Dedifferentiated amniotic fluid mesenchymal stem cell (primary cell): ENCODE results near the gene ZBED5.
"Not testable (repeated sequence)": the region's sequence is repeated elsewhere in the genome, so short reads cannot be mapped to it uniquely, and the experiment has no call there.

Source experiments
- DNase-seq: peaks from one replicate; pipeline ENCODE4 v3.0.0-alpha.2; 2016; ENCODE audit errors: extremely low spot score

ZBED5 gene

DNA sequence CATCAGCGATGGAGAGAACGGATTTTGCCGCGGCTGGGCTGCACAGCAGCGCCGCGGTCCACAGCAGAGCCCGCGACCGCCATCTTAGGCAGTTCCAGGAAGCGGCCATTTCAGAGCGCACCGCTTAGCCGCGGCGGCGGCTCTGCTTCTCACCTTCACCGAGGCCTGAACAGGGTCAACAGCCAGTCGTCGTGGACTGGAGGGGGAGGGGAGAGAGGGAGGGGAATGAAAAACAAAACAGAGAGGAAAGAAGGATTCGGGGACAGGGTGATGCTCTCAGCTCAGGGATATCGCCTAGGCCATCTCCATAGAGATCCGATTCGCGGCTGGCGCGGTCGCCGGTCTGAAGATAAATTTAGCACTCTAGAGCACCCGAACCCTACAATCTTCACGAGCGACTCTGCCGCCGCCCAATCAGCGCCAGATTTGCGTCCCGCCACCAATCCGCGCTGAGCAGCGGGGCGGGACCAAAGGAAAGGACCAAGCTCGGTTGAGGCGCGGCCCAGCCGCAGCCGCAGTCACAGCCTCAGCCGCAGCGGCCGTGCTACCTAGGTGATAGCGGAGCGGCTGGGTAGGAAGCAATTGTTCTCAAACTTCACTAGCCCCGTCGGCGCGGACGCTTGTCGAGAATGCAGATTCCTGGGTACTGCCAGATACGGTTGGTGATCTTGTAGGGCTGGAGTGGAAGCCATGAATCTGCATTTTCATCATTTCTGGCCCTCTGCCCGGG, at the start of gene ZBED5:
TSS of gene ZBED5 (minus strand) at position 345 of the 730 bp plus-strand sequence. CDS start 3,108 bp downstream, outside the sequence.
- DNase-seq: peak; percentile 96

DNA sequence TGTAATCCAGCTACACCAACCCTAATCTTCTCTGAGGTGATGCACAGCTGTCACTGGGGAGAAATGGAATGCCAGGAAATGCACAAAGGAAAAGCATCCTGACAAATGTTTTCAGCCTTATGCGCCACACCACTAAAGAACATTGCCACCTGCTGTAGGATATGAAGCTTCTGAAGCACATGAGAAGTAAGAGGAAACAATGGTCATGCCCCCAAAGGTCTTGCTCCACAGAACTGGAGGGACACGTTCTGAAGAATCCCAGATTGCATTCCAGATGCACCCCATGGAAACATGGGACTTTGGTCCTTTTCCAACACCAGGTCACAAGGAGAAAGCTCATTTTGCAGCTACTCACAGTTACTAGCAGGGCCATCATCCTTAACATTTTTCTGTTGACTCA, 48.7 kb upstream of the ZBED5 start:
- DNase-seq: no peak

DNA sequence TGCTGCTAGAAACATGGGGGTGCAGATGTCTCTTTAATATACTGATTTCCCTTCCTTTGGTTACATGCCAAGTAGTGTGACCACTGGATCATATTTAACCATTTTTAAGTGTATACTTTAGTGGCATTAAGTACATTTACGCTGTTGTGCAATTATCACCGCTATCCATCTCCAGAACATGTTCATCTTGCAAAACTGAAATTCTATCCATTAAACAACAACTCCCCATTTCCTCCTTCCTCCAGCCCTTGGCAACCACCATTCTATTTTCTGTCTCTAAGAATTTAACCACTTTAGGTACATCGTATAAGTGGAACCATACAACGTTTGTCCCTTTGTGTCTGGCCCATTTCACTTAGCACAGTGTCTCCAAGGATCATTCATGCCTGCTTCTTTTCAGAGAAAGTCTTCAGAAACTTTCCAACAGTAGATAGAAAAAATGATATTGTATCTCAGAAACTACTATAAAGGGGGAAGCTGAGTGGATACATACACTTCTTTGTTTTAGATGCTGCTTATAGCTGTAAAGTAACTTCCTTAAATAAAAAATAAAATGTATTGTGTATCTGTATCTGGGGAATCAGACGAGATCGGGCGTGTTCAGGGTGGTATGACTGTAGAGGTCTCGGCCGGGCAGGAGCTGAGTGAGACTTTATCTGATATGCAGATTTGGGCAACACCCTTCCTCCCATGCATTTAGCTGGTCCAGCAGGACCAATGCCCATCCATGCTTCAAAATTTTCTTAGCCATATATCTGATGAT, 44.6 kb upstream of the ZBED5 start:
- no peak for DNase-seq

DNA sequence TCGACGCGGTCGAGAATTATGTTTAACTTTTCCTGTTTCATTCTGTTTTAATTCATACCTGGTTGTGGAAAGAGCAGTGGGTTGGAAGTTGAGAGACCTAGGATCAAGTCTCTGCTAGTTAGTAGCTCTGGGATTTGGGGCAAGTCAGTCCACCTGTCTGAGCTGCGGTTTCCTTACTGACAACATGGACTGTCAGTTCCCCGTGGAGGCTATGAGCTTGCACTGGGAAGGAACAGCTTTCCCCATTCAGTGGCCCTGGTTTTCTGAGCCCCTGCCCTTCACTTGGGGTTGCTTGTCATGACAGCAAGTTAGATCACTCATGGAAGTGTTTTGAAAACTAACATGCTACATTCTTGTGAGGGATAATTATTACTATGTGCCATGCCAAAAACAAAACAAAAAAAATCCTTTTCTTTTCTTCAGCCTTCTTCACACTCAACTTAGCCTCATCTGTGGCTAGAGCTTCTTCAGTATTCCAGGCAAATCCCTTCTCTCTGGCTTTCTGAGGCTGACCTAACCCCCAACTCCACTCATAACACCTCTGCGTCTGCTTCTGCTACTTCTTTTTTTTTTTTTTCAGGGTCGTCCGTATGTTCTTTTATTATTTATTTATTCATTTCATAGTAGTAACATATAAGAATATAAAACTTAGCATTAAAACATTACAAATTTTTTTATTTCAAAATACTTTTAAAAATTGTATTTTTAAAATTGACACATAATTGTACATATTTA, 43.0 kb upstream of the ZBED5 start:
- DNase-seq: no peak

DNA sequence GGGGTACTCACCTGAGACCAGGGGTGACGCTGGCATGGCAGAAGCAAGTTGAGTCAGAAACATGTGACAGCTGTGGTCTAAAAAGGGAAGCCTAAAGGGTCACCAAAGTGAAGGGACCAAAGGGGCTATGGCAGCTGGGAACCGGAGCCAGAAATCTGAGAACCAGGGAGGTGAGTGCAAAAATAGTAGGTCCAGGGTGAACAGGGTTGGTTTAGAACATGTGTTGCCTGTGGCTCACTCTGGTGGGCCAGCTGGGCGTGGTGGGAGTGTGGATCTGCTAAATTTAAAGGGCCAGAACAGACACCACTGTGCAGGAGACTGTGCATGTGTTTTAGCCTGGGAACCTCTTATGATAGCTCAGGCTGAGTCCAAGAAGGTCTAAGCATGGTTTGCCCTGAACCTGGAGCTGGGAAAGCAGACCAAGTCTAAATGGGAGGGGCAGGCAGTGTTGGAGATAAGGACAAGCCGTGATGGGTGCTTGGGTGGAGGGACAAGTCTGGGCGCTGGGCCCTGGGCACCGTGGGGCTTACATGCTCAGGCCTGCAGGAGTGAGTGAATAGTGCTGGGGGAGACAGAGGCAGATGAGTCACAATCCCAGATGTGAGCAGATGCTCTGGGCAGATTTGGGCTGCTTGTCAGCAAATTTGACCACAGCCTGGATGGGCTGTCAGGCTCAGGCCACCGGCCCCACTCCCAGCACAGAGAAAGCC, 41.4 kb upstream of the ZBED5 start:
- DNase-seq: no peak

DNA sequence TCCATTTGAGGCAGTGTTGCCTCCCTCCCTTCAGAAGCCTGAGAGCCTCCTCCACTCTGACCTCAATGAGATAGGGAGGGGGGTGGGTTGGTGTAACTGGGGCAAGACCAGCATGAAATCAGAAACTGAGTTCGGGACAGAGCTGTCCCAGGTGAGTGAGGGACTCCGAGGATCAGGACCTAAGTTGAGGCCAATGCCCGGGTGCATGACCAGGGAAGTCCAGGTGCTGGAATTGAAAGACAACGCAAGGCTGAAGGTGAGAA, 40.8 kb upstream of the ZBED5 start:
- DNase-seq: no peak

DNA sequence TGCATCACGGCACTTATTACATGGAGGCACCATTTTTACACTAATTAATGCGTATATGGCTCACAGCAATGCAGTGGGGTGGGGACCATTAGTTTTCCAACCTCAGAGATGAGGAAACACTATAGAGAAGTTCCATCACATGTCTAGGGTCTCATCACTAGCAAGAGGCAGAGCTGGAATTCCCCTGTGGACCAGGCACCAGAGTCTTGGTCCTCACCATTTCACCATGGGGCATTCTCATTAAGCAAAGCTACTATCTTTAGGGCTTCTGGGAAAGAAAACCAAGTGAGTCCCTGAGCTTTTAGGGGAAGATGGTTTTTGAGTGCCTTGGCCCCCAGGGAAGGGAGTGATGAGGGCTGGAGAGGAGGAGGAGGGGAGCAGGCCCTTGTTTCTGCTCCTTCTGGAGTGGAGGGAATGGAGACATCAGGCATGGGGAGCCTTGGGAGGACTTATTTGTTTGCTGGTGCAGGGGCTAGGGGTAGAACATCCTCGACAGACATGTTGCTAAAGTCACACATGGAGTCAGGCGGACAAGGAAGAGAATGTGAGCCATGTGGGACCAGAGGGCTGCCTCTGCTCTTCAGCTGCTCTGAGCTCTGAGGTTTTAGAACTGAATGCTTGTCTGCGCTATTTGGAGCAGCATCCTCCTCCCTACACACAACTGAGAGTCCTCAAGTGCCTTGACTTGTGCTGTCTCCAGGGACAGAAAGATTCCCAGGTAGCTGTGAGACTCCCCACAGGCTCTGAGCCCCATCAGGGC, 40.3 kb upstream of the ZBED5 start:
- no peak for DNase-seq

DNA sequence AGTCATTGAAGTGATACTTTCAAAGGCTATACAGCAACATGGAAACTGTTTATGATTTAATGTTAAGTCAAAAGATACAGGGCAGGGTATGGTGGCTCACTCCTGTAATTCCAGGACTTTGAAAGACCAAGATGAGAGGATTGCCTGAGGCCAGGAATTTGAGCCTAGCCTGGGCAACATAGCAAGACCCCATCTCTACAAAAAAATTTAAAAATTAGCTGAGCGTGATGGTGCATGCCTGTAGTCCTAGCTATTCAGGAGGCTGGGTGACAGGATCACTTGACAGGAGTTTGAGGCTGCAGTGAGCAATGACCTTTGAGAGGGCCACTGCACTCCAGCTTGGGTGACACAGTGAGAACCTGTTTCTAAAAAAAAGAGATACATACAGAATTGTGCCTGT, 39.3 kb upstream of the ZBED5 start:
- no peak for DNase-seq

DNA sequence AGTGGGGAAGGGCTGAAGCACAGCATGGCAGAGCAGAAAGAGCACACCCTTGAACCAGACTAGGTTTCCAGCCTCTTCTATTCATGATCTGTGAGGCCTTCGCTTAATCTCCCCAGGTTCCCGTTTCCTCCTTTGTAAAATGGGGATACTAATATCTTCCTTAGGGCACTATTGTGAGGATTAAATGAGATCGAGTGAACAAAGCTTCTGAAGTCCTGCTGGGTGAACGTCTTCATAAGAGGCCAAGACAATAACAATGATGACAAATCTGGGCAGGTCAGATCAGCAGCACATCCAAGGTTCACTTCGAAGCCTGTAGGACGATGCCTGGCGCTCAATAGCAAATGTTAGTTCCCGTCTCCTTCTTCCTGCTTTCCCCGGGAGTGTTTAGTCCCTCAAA, 38.6 kb upstream of the ZBED5 start:
- no peak for DNase-seq

DNA sequence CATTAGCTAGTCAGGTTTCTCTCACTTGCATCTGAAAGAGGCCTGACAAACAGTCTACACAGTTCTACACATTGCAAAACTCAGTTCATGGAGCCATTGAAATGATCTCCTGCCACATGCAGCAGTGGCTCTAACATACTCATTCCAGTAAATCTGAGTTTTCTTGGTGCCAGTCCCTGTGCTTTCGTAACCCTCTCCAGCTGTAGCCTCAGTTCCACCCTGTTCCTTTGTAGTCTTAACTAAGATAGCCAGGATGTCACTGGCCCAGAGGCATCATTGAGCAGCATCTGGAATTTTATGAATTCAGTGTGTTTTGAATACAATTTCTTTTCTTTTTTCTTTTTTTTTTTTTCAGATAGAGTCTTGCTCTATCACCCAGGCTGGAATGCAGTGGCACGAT, 37.4 kb upstream of the ZBED5 start:
- DNase-seq: no peak

DNA sequence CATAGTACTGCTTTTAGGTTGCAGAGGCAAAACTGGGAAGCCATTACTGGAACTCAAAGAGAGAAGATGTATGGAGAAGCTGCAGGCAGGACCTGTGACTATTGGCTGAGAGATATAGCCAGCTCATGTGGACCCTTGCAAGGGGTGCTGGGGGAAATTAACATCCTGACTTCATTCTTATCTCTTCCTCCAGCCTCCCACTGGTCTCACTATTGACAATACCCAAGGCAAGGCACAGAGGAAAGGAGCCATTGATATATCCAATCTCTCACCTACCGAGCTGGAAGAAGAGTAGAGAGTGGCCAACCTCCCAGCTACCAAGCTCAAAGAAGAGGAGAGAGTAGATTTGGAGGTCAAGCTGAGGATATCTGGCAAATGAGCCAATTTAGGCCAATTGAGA, 36.8 kb upstream of the ZBED5 start:
- no peak for DNase-seq

DNA sequence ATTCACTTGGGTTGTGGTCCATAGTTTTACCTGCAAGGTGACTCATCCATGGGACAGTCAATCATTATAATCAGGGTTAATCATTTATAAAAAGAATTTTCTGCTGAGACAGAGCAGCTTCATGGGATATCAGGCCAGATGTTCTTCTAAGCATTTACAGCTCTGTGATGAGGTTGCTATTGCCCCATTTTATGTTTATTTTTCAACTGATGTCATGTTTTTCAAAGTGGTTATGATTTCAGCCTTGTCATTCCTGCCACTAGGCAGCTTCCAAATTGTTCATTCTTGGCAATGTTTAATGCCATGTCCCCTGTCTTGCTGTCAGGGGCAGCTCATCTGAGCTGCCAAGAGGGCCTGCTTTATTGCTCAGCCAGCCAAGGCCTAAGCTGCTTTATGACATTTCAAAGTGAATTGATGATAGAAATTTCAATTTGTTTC, 35.9 kb upstream of the ZBED5 start:
- DNase-seq: peak; percentile 86

DNA sequence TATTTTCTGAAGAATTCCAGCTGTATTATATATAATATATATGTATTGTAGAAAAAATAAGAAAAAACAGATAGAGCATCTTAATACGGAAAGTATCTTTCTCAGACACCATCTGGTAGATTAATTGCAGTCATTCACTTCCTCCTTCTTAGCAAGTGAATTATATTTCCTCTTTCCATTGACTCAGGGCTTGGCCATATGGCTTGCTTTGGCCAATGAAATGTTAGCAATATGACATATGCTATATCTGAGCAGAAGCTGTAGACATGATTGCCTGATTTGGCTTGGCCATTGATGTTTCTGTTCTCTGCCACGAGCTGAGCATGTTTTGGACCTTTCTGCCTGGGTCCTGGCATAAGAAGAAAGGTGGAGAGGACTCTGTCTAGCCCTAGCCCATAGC, 34.4 kb upstream of the ZBED5 start:
- no peak for DNase-seq

DNA sequence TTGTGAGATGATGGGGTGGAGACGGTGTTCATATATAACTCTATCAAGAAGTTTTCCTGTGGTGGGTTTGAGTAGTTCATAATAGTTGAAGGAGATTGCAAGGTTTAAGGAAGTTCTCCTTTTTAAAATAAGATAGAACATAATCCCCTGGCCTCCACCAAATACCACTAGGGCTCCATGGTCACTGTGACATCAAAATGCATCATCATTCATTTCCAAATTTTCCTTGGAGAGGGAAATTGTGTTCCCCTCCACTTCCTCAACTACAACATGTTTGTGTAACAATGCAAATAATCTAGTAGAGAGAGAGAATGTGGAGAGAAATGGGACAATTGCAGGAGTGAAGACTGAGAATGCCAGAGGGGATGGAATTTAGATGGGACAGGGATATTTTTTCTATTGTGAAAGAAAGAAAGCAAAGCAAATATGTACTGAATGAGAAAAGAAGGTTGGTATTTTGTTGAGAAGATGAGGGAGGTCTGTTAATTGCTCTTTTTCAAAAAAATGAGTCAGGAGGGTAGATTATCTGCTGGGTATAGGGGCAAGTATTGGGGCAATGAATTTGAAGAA, 33.4 kb upstream of the ZBED5 start:
- DNase-seq: no peak

DNA sequence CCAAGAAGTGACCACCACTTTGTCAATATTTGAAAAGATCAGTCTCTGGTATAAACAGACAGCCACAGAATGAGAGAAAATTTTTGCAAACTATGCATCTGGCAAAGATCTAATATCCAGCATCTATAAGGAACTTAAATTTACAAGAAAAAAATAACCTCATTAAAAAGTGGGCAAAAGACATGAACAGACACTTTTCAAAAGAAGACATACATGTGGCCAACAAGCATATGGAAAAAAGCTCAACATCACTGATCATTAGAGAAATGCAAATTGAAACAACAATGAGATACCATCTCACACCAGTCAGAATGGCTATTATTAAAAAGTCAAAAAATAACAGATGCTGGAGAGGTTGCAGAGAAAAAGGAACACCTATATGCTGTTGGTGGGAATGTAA, 32.2 kb upstream of the ZBED5 start:
- not testable (repeated sequence) for DNase-seq

DNA sequence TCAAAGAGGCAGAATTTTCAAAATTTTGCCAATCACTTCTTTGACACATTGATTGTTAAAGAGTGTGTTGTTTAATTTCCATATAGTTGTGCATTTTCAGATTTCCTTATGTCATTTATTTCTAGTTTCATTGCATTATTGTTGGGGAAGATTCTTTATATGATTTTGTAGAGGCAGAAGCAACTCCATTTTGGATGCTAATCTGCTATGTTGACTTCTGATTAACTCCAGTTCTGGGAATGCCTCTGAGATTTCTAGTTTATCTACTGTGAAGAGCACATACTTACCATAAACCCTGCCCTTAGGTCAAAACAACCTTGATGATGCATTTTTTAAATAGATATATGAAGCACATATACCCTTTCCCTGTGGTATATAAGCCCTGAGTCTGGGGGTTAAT, 29.5 kb upstream of the ZBED5 start:
- DNase-seq: no peak

DNA sequence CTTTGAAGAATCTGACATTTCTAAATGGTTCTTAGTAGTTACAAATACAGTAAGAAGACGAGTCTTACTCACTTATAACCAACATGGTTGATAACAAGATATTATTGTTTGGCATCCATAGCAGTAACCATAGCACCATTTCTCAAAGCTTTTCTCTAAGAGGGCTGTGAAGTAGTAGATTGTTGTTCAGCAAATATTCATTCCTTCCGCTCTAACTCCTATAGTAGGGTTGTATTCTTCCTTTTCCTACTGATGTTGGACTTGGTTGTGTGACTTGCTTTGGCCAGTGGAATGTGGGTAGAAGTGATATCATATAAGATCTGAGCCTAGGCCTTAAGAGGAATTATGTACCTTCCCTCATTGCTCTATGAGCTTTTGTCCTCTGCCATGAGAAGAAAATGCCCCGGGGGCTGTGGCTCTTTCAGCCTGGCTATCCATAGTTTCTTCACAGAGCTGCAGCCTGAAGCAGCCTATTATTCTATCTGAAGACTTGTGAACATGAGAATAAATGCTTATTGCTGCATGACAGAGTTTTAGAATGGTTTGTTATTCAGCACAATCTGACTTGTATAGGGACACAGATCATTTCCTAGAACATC, 28.9 kb upstream of the ZBED5 start:
- no peak for DNase-seq

DNA sequence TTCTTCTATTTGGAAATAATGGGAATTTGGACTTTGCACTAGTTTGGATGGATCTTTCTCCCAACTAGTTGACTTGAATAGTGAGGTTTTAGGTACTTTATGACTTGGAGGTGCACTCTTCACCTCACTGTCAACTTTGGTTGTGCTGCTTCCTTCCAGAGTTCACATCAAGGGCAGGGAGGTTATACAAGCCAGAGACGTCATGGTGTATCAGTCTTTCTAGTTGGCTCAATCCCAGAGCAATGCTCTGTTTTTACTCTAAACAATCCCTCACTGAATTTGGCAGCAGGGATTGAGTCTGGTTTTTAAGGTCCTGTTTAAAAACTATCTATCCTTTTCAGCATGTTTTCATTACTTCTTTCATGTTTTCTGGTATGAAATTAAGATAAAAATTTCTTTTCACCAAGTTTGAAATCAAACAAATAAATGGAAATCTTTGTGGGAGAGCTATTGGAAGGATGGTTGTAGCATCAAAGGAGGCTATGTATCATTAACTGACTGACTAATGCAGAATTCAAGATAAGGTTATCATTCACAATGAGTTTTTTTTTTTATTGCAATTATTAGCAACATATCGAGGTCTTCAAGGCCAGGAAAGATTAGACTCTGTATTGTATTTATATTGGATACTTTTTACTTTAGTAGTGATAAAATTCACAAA, 28.0 kb upstream of the ZBED5 start:
- no peak for DNase-seq

DNA sequence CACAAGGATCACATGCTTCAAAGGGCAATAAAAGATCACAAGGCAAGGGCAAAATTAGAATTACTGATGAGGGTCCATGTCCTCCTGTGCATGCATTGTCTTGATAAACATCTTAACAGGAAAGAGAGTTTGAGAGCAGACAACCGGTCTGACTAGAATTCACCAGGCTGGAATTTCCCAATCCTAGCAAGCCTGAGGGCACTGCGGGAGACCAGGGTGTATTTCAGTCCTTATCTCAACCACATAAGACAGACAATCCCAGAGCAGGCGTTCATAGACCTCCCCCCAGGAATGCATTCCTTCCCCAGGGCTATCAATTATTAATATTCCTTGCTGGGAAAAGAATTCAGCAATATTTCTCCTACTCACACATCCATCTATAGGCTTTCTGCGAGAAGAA, 26.4 kb upstream of the ZBED5 start:
- DNase-seq: not testable (repeated sequence)

DNA sequence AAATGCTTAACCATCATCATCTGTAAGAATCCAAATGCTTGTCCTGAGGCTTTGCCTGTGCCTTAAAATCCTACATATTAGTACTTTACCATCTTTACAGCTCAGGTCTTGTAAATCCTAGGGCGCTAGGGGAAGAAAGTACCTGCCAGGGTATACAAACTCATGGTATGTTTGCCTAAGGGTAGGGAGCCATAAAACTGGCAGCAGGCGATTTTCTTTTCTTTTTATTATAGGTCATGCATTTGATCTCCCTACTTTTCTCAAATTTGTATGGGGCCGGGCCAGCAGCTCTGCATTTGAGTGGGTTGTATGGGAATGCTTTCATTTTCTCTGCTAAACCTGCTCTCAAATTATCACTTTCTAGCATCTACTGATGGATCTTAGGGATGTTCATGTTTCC, 24.0 kb upstream of the ZBED5 start:
- no peak for DNase-seq
